IMR-90 (cell line): ENCODE data around the gene MPPED2. TPM values are rescaled to one million over a fixed set of nuclear protein-coding genes. Genes with fewer than 3 reads are reported as not detected.

Source experiments
- ATAC-seq: fragments of 200-7000 bp; cut with Tn5 transposase; 2 replicates; pipeline ENCODE4 v1.9.1; 2020; ENCODE audit warnings: low read depth, mild to moderate bottlenecking, moderate library complexity
- BruUV-seq: library from RNA; stranded (reverse); fragments of 400-500 nt; replicated peaks from 2 replicates; lab custom pipeline; 2021; lab: Mats Ljungman, UMichigan
- CTCF ChIA-PET: fragments of 300-600 bp; formaldehyde crosslinking; extraction: SDS; loops from one replicate; lab custom pipeline; 2021; ENCODE audit warnings: antibody characterized with exemption; lab: Yijun Ruan, JAX
- POLR2A ChIA-PET: fragments of 300-600 bp; sonication (Branson Sonifier 250); formaldehyde crosslinking; loops from one replicate; lab custom pipeline; 2022; ENCODE audit warnings: antibody characterized with exemption; ENCODE audit not compliant: unreplicated experiment; lab: Charles Lee
- DNase-seq: peaks from one replicate; pipeline ENCODE4 v3.0.0; 2013
- H2AFZ ChIP-seq: replicated peaks from 2 replicates; pipeline ENCODE3; 2013; ENCODE audit warnings: low read length, mild to moderate bottlenecking; ENCODE audit not compliant: poor library complexity
- H2AK5ac ChIP-seq: 2 replicates; pipeline ENCODE4 v1.6.1; 2013; ENCODE audit warnings: low read depth, low read length, inconsistent platforms
- H2AK9ac ChIP-seq: replicated peaks from 2 replicates; pipeline ENCODE3; 2013; ENCODE audit warnings: mild to moderate bottlenecking, low read depth, low read length, moderate library complexity; ENCODE audit not compliant: poor library complexity
- H2BK120ac ChIP-seq: 2 replicates; pipeline ENCODE4 v1.6.1; 2013; ENCODE audit warnings: low read depth, low read length, inconsistent platforms
- H2BK15ac ChIP-seq: 3 replicates; pipeline ENCODE4 v1.6.1; 2013; ENCODE audit warnings: low read depth, low read length, inconsistent platforms
- H2BK20ac ChIP-seq: 2 replicates; pipeline ENCODE4 v1.6.1; 2013; ENCODE audit warnings: low read depth, mild to moderate bottlenecking, inconsistent platforms, low read length, moderate library complexity
- H2BK5ac ChIP-seq: 2 replicates; pipeline ENCODE4 v1.6.1; 2013; ENCODE audit warnings: mild to moderate bottlenecking, low read depth, low read length, inconsistent platforms; ENCODE audit not compliant: poor library complexity, severe bottlenecking
- H3K14ac ChIP-seq: replicated peaks from 2 replicates; pipeline ENCODE4 v1.6.1; 2013; ENCODE audit warnings: low read depth, low read length, inconsistent platforms
- H3K18ac ChIP-seq: 2 replicates; pipeline ENCODE4 v1.6.1; 2013; ENCODE audit warnings: low read depth, low read length, control low read depth
- H3K23ac ChIP-seq: 2 replicates; pipeline ENCODE4 v1.6.1; 2013; ENCODE audit warnings: low read depth, low read length, inconsistent platforms
- H3K27ac ChIP-seq: 2 replicates; pipeline ENCODE4 v1.5.1; 2013; ENCODE audit warnings: mild to moderate bottlenecking, control low read depth, low read length; ENCODE audit not compliant: insufficient read depth
- H3K27me3 ChIP-seq: 2 replicates; pipeline ENCODE4 v1.6.1; 2013; ENCODE audit warnings: low read length; ENCODE audit not compliant: control insufficient read depth, insufficient read depth
- H3K36me3 ChIP-seq: 2 replicates; pipeline ENCODE4 v1.6.1; 2013; ENCODE audit warnings: low read length, mixed read lengths; ENCODE audit not compliant: control insufficient read depth, insufficient read depth
- H3K4ac ChIP-seq: 2 replicates; pipeline ENCODE4 v1.6.1; 2013; ENCODE audit warnings: low read depth, low read length, inconsistent platforms
- H3K4me1 ChIP-seq: 2 replicates; pipeline ENCODE4 v1.6.1; 2013; ENCODE audit warnings: low read length, mixed read lengths; ENCODE audit not compliant: control insufficient read depth, insufficient read depth
- H3K4me2 ChIP-seq: 2 replicates; pipeline ENCODE4 v1.6.1; 2013; ENCODE audit warnings: low read depth, mild to moderate bottlenecking, control low read depth, low read length, moderate library complexity
- H3K4me3 ChIP-seq: 2 replicates; pipeline ENCODE4 v1.5.1; 2013; ENCODE audit warnings: low read depth, mild to moderate bottlenecking, control low read depth, low read length, moderate library complexity; ENCODE audit not compliant: insufficient read depth
- H3K56ac ChIP-seq: 2 replicates; pipeline ENCODE4 v1.6.1; 2013; ENCODE audit warnings: low read length, inconsistent platforms; ENCODE audit not compliant: insufficient read depth; ENCODE audit errors: extremely low read depth
- H3K79me1 ChIP-seq, 2 experiments: 2 replicates each; pipeline ENCODE4 v1.6.1; 2013; ENCODE audit warnings: low read length in 2 of 2, inconsistent platforms in 1 of 2, low read depth in 1 of 2
- H3K9ac ChIP-seq: 2 replicates; pipeline ENCODE4 v1.6.1; 2013; ENCODE audit warnings: low read depth, low read length, control low read depth
- H3K9me1 ChIP-seq: 2 replicates; pipeline ENCODE4 v1.6.1; 2013; ENCODE audit warnings: low read length, inconsistent platforms; ENCODE audit not compliant: insufficient read depth
- H3K9me3 ChIP-seq: 2 replicates; pipeline ENCODE4 v1.6.1; 2013; ENCODE audit warnings: low read length; ENCODE audit not compliant: control insufficient read depth, insufficient read depth
- H4K20me1 ChIP-seq: 2 replicates; pipeline ENCODE4 v1.6.1; 2013; ENCODE audit warnings: low read length, inconsistent platforms; ENCODE audit not compliant: insufficient read depth
- H4K5ac ChIP-seq: 2 replicates; pipeline ENCODE4 v1.6.1; 2013; ENCODE audit warnings: mild to moderate bottlenecking, low read depth, low read length, control low read depth
- H4K8ac ChIP-seq, 2 experiments: 2 replicates each; pipeline ENCODE4 v1.6.1; 2013; ENCODE audit warnings: low read depth in 2 of 2, low read length in 2 of 2, control low read depth in 1 of 2, inconsistent platforms in 1 of 2
- H4K91ac ChIP-seq: 2 replicates; pipeline ENCODE4 v1.6.1; 2013; ENCODE audit warnings: low read depth, low read length, inconsistent platforms; ENCODE audit not compliant: insufficient read depth
- BHLHE40 ChIP-seq: fragments of 150-350 bp; IDR thresholded peaks from 2 replicates; pipeline ENCODE4 v1.6.1; 2016; ENCODE audit warnings: mild to moderate bottlenecking, low read depth, low read length
- CEBPB ChIP-seq: IDR thresholded peaks from 2 replicates; pipeline ENCODE4 v1.6.1; 2012; ENCODE audit warnings: low read depth, low read length, improper control_type of control experiment
- CHD1 ChIP-seq: IDR thresholded peaks from 2 replicates; pipeline ENCODE4 v1.6.1; 2012; ENCODE audit warnings: low read depth, low read length, improper control_type of control experiment
- FOS ChIP-seq: fragments of 150-350 bp; IDR thresholded peaks from 2 replicates; pipeline ENCODE4 v1.6.1; 2016; ENCODE audit warnings: low read depth, low read length
- MAFK ChIP-seq: IDR thresholded peaks from 2 replicates; pipeline ENCODE4 v1.6.1; 2012; ENCODE audit warnings: low read depth, low read length, improper control_type of control experiment
- MXI1 ChIP-seq: IDR thresholded peaks from 2 replicates; pipeline ENCODE4 v1.6.1; 2012; ENCODE audit warnings: low read depth, mild to moderate bottlenecking, low read length, moderate library complexity, borderline replicate concordance
- POLR2A ChIP-seq: IDR thresholded peaks from 2 replicates; pipeline ENCODE4 v1.6.1; 2012; ENCODE audit warnings: mild to moderate bottlenecking, low read depth, low read length
- RAD21 ChIP-seq: IDR thresholded peaks from 2 replicates; pipeline ENCODE4 v1.6.1; 2012; ENCODE audit warnings: low read length, improper control_type of control experiment
- RCOR1 ChIP-seq: IDR thresholded peaks from 2 replicates; pipeline ENCODE4 v1.6.1; 2012; ENCODE audit warnings: mild to moderate bottlenecking, low read length, improper control_type of control experiment; ENCODE audit not compliant: insufficient replicate concordance
- RFX5 ChIP-seq: IDR thresholded peaks from 2 replicates; pipeline ENCODE4 v1.8.0; 2012; ENCODE audit warnings: low read depth, mild to moderate bottlenecking, low read length, moderate library complexity
- SMC3 ChIP-seq: fragments of 150-350 bp; IDR thresholded peaks from 2 replicates; pipeline ENCODE4 v1.6.1; 2016; ENCODE audit warnings: low read depth, mild to moderate bottlenecking, antibody characterized with exemption, low read length, moderate library complexity
- WGBS, 2 experiments: methylation state at CpG; one replicate each; pipeline versions ENCODE4 v1.1.5 to v1.1.7; 2013; ENCODE audit warnings: missing lambda C conversion rate in 2 of 2; ENCODE audit not compliant: insufficient read length in 1 of 2; ENCODE audit errors: extremely low coverage in 2 of 2; 5-methylcytosine and 5-hydroxymethylcytosine counted together
- dilution Hi-C: fragments of 300-500 bp; cut with HindIII; formaldehyde crosslinking; loops from one replicate; pipeline ENCODE4 v1.14.3; 2018; ENCODE audit warnings: low sequenced_read_pairs; ENCODE audit not compliant: unreplicated experiment
- in situ Hi-C: fragments of 300-500 bp; cut with MboI; formaldehyde crosslinking; loops from 3 replicates; pipeline ENCODE4 v1.14.3; 2019; ENCODE audit warnings: low sequenced_read_pairs, inconsistent platforms, mixed read lengths
- intact Hi-C: fragments of 100-400 bp; cut with micrococcal nuclease; formaldehyde crosslinking; loops from 2 replicates; pipeline ENCODE4 v1.10.0; 2022
- polyA plus RNA-seq, 3 experiments: library from polyadenylated mRNA; depleted of rRNA; stranded (reverse); fragments of >200 nt; gene quantifications; 2 replicates each; pipeline ENCODE4 v1.2.3, GENCODE V29; 2012; ENCODE audit warnings: low replicate concordance in 1 of 3
- total RNA-seq: library from RNA; depleted of rRNA; stranded (reverse); fragments of >200 nt; gene quantifications from 2 replicates; pipeline ENCODE4 v1.2.3, GENCODE V29; 2012
- TF ChIP-seq, protein P1 (sequence below): conservative IDR thresholded peaks from 2 replicates; pipeline ENCODE4 v1.5.1; 2012; ENCODE audit warnings: mild to moderate bottlenecking, low read depth, low read length, improper control_type of control experiment
- TF ChIP-seq, protein P2 (sequence below): fragments of 150-350 bp; IDR thresholded peaks from 2 replicates; pipeline ENCODE4 v1.6.1; 2017; ENCODE audit warnings: mild to moderate bottlenecking, antibody characterized with exemption, low read length, low read depth
- TF ChIP-seq, protein P3 (sequence below): fragments of 150-350 bp; IDR thresholded peaks from 2 replicates; pipeline ENCODE4 v1.6.1; 2016; ENCODE audit warnings: low read depth, mild to moderate bottlenecking, low read length, moderate library complexity, borderline replicate concordance

MPPED2 gene
- total and polyA plus RNA-seq, 2 of the 4 experiments (the other 2 are of a cell fraction): 0.10 TPM; not detected in 1

DNA sequence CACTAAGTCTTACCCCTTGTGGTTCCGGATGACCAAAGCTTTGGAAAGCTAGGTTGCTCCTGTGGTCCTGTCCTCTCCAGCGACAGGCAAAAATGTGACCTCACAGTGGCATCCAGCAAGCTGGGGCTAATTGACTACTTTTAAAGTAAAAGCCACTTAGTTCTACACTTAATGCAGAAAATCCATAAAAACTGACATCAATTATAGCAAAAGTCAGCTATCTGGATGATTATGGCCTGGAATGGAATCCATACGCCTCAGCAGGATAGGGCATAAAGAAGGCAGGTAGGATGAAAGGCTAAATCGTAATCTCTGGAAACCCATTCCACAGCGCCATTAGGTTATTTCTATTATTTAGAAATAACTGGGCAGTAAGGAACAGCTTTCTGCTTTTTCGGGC, 171.3 kb downstream of the MPPED2 start:
- TF ChIP-seq MXI1: no peak
- no peak for TF ChIP-seq BHLHE40
- TF ChIP-seq, protein P1, sequence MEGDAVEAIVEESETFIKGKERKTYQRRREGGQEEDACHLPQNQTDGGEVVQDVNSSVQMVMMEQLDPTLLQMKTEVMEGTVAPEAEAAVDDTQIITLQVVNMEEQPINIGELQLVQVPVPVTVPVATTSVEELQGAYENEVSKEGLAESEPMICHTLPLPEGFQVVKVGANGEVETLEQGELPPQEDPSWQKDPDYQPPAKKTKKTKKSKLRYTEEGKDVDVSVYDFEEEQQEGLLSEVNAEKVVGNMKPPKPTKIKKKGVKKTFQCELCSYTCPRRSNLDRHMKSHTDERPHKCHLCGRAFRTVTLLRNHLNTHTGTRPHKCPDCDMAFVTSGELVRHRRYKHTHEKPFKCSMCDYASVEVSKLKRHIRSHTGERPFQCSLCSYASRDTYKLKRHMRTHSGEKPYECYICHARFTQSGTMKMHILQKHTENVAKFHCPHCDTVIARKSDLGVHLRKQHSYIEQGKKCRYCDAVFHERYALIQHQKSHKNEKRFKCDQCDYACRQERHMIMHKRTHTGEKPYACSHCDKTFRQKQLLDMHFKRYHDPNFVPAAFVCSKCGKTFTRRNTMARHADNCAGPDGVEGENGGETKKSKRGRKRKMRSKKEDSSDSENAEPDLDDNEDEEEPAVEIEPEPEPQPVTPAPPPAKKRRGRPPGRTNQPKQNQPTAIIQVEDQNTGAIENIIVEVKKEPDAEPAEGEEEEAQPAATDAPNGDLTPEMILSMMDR: no peak
- no peak for TF ChIP-seq RAD21
- TF ChIP-seq FOS: no peak
- TF ChIP-seq MAFK: no peak
- TF ChIP-seq, protein P2, sequence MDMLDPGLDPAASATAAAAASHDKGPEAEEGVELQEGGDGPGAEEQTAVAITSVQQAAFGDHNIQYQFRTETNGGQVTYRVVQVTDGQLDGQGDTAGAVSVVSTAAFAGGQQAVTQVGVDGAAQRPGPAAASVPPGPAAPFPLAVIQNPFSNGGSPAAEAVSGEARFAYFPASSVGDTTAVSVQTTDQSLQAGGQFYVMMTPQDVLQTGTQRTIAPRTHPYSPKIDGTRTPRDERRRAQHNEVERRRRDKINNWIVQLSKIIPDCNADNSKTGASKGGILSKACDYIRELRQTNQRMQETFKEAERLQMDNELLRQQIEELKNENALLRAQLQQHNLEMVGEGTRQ: no peak
- no peak for TF ChIP-seq RCOR1
- no peak for TF ChIP-seq POLR2A
- no peak for TF ChIP-seq CHD1
- TF ChIP-seq, protein P3, sequence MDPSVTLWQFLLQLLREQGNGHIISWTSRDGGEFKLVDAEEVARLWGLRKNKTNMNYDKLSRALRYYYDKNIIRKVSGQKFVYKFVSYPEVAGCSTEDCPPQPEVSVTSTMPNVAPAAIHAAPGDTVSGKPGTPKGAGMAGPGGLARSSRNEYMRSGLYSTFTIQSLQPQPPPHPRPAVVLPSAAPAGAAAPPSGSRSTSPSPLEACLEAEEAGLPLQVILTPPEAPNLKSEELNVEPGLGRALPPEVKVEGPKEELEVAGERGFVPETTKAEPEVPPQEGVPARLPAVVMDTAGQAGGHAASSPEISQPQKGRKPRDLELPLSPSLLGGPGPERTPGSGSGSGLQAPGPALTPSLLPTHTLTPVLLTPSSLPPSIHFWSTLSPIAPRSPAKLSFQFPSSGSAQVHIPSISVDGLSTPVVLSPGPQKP: no peak
- TF ChIP-seq RFX5: no peak
- no peak for TF ChIP-seq SMC3
- TF ChIP-seq CEBPB: no peak
- no peaks in the 10 kb centered on the region for H3K9me1 ChIP-seq
- no peak for DNase-seq
- 100% methylated on average over 1 of the region's 6 CpGs; no CpG with 5 or more reads in 1 of the 2 experiments for WGBS, 2 experiments
- dilution Hi-C loops: no loop called here
- H2AFZ ChIP-seq: no peak overlapping the region
- H2BK20ac ChIP-seq: no peak overlapping the region
- H2AK9ac ChIP-seq: no peak overlapping the region
- CTCF ChIA-PET: interaction anchor here (1.1 kb wide), 1 partner anchor 64 kb away, joined by 3 read pairs; no protein-coding TSS in a partner anchor
- no peak overlapping the region for H2BK15ac ChIP-seq
- H3K79me1 ChIP-seq: no peaks in the 10 kb centered on the region
- no peak overlapping the region for H3K4ac ChIP-seq
- in situ Hi-C loops: no loop called here
- H4K8ac ChIP-seq: no peak overlapping the region
- H3K4me2 ChIP-seq: no peak overlapping the region
- intact Hi-C loops: no loop called here
- H2AK5ac ChIP-seq: no peak overlapping the region
- no peak overlapping the region for H4K5ac ChIP-seq
- H3K18ac ChIP-seq: no peak overlapping the region
- no peak overlapping the region for H3K14ac ChIP-seq
- no peak overlapping the region for H3K27ac ChIP-seq
- H3K4me1 ChIP-seq: no peaks in the 10 kb centered on the region
- no peak overlapping the region for H3K9ac ChIP-seq
- H4K20me1 ChIP-seq: no peaks in the 10 kb centered on the region
- H2BK5ac ChIP-seq: no peak overlapping the region
- H3K27me3 ChIP-seq: no peaks in the 10 kb centered on the region
- H3K36me3 ChIP-seq: no peaks in the 10 kb centered on the region
- POLR2A ChIA-PET: no interaction called here
- no peak overlapping the region for H4K91ac ChIP-seq
- no peak overlapping the region for H3K56ac ChIP-seq
- BruUV-seq: no TSS peak
- ATAC-seq: no peak
- no peak overlapping the region for H2BK120ac ChIP-seq
- H3K23ac ChIP-seq: no peak overlapping the region
- H3K9me3 ChIP-seq: no peaks in the 10 kb centered on the region
- no peak overlapping the region for H3K4me3 ChIP-seq
